ENCODE measurements around the gene VSTM2L. TPM values are rescaled to one million over a fixed set of nuclear protein-coding genes. Genes with fewer than 3 reads are reported as not detected.

Gene VSTM2L
- total RNA-seq, 1 donor from 2014 or later: 7.3 TPM

DNA sequence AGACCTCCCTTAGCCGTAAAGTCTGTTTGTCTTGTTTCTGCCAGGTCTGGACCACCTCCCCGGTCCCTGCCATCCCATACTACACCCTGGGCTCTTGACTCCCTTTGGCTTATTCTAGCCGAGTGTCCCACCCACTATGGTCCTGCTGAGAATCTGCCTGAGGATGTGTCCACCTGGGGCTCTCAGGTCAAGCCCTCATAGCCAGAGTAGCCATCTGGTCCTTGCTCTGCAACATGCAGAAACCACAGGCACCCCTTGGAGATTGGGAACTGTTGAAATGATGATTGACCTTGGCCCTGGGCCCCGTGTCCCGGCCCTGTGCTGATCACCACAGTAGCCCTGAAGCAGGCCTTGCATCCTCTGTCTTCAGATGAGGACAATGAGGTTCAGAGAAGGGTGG, 44.0 kb downstream of the VSTM2L start:
- no peak for DNase-seq (ENCODE audit: low spot score)
- H3K4me1 Mint-ChIP-seq (ENCODE audit: low read depth): no peaks in the 10 kb centered on the region
- peaks cover 22% of the 10 kb centered on the region for H3K9me3 Mint-ChIP-seq (ENCODE audit: low read depth)
- no peak overlapping the region for H3K27ac Mint-ChIP-seq (ENCODE audit: unreplicated experiment)
- no peaks in the 10 kb centered on the region for H3K27me3 Mint-ChIP-seq (ENCODE audit: low read depth)
- H3K4me3 Mint-ChIP-seq (ENCODE audit: unreplicated experiment): no peak overlapping the region
- TF ChIP-seq, protein P1, sequence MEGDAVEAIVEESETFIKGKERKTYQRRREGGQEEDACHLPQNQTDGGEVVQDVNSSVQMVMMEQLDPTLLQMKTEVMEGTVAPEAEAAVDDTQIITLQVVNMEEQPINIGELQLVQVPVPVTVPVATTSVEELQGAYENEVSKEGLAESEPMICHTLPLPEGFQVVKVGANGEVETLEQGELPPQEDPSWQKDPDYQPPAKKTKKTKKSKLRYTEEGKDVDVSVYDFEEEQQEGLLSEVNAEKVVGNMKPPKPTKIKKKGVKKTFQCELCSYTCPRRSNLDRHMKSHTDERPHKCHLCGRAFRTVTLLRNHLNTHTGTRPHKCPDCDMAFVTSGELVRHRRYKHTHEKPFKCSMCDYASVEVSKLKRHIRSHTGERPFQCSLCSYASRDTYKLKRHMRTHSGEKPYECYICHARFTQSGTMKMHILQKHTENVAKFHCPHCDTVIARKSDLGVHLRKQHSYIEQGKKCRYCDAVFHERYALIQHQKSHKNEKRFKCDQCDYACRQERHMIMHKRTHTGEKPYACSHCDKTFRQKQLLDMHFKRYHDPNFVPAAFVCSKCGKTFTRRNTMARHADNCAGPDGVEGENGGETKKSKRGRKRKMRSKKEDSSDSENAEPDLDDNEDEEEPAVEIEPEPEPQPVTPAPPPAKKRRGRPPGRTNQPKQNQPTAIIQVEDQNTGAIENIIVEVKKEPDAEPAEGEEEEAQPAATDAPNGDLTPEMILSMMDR (IDR thresholded peaks at IDR 0.05): no peak
- H3K36me3 Mint-ChIP-seq (ENCODE audit: low read depth): peaks cover 11% of the 10 kb centered on the region

- no peaks in the 10 kb centered on the region for H3K27me3 Mint-ChIP-seq (ENCODE audit: low read depth)
- no peaks in the 10 kb centered on the region for H3K4me1 Mint-ChIP-seq (ENCODE audit: low read depth)
These were observed 45.0 kb downstream of the VSTM2L start for GRCh38 chr20:37947943-37948342.

GRCh38 chr20:37948956-37949355, 46.0 kb downstream of the VSTM2L start:
- Mint-ChIP-seq H3K9me3 (ENCODE audit: low read depth) (peaks cover 22% of the 10 kb centered on the region), H3K27ac (ENCODE audit: unreplicated experiment) (no peak overlapping the region), H3K27me3 (ENCODE audit: low read depth) (no peaks in the 10 kb centered on the region), H3K4me1 (ENCODE audit: low read depth) (no peaks in the 10 kb centered on the region), H3K36me3 (ENCODE audit: low read depth) (peaks cover 8% of the 10 kb centered on the region), H3K4me3 (ENCODE audit: unreplicated experiment) (no peak overlapping the region)
- TF ChIP-seq, protein P1 (IDR thresholded peaks at IDR 0.05): no peak
- DNase-seq (ENCODE audit: low spot score): no peak

More at GRCh38 chr20:37947943-37948342, 45.0 kb downstream of the VSTM2L start:
- TF ChIP-seq, protein P1 (IDR thresholded peaks at IDR 0.05): no peak
- Mint-ChIP-seq H3K9me3 (ENCODE audit: low read depth) (peaks cover 22% of the 10 kb centered on the region), H3K4me3 (ENCODE audit: unreplicated experiment) (no peak overlapping the region), H3K27ac (ENCODE audit: unreplicated experiment) (no peak overlapping the region), H3K36me3 (ENCODE audit: low read depth) (peaks cover 8% of the 10 kb centered on the region)
- no peak for DNase-seq (ENCODE audit: low spot score)

DNA sequence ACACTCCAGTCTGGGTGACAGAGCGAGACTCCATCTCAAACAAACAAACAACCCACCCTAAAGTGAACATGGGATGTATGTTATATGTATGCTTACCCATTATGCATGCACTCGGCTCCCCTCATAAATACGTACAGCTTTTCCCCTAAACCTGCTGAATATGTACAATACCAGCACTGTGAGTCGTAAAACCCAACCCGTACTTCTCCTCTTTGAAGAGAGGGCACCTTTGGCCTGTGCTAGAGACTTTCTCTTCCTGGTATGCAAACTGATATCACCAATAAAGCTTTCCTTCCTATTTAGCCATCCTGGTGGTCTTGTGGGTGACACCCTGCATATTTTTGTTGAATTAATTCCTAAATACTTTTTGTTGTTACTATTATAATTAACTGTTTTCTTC, 51.3 kb downstream of the VSTM2L start:
- TF ChIP-seq, protein P1 (IDR thresholded peaks at IDR 0.05): no peak
- no peak overlapping the region for H3K4me3 Mint-ChIP-seq (ENCODE audit: unreplicated experiment)
- no peak for DNase-seq (ENCODE audit: low spot score)
- no peaks in the 10 kb centered on the region for H3K27me3 Mint-ChIP-seq (ENCODE audit: low read depth)
- H3K4me1 Mint-ChIP-seq (ENCODE audit: low read depth): peaks cover 10% of the 10 kb centered on the region
- H3K27ac Mint-ChIP-seq (ENCODE audit: unreplicated experiment): no peak overlapping the region
- H3K9me3 Mint-ChIP-seq (ENCODE audit: low read depth): peaks cover 6% of the 10 kb centered on the region
- H3K36me3 Mint-ChIP-seq (ENCODE audit: low read depth): peaks cover 4% of the 10 kb centered on the region

DNA sequence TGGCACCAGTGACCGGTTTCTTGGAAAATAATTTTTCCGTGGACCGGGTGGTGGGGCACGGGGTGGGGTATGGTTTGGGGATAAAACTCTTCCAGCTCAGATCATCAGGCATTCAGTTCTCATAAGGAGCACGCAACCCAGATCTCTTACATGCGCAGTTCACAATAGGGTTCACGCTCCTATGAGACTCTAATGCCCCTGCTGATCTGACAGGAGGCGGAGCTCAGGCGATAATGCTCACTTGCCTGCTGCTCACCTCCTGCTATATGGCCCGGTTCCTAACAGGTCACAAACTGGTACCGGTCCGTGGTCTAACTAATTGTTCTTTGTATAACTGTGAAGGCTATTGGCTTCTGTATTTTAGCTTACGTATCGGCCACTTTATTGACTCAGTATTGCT, 51.7 kb downstream of the VSTM2L start:
- no peaks in the 10 kb centered on the region for H3K27me3 Mint-ChIP-seq (ENCODE audit: low read depth)
- H3K9me3 Mint-ChIP-seq (ENCODE audit: low read depth): peaks cover 9% of the 10 kb centered on the region
- TF ChIP-seq, protein P1 (IDR thresholded peaks at IDR 0.05): no peak
- H3K4me1 Mint-ChIP-seq (ENCODE audit: low read depth): peaks cover 10% of the 10 kb centered on the region
- H3K27ac Mint-ChIP-seq (ENCODE audit: unreplicated experiment): no peak overlapping the region
- no peak for DNase-seq (ENCODE audit: low spot score)
- peaks cover 4% of the 10 kb centered on the region for H3K36me3 Mint-ChIP-seq (ENCODE audit: low read depth)
- no peak overlapping the region for H3K4me3 Mint-ChIP-seq (ENCODE audit: unreplicated experiment)
